Ovary (tissue), 3 donors: Measurements from ENCODE around the gene PRDM7.
"Not testable (repeated sequence)": the region's sequence is repeated elsewhere in the genome, so short reads cannot be mapped to it uniquely, and the experiment has no call there.

Experiments used
- CTCF ChIP-seq, 3 donors: fragments of 450-650 bp in 2 of 3; fragments of 200-600 bp in 1 of 3; IDR thresholded peaks; one replicate each; pipeline versions ENCODE4 v1.5.1 to v1.8.0; 2016 to 2022; ENCODE audit warnings: antibody characterized with exemption in 3 of 3, mild to moderate bottlenecking in 1 of 3
- POLR2A ChIP-seq: fragments of 450-650 bp; IDR thresholded peaks from one replicate; pipeline ENCODE4 v1.6.1; 2017; ENCODE audit warnings: antibody characterized with exemption, mild to moderate bottlenecking, moderate library complexity
- donor health status: DM: no; HTN: no; CAD: no.

- TF ChIP-seq CTCF (IDR thresholded peaks at IDR 0.05); POLR2A: not testable (repeated sequence)
Observed at GRCh38 chr16:90101332-90101731, 24.2 kb upstream of the PRDM7 start.
